HTR-8/SVneo (cell line): ENCODE results near the gene TPSAB1.

Experiments
- DNase-seq: peaks from one replicate; pipeline ENCODE4 v3.0.0; 2011; ENCODE audit warnings: low spot score, mixed read lengths; ENCODE audit not compliant: insufficient read length
- FAIRE-seq: peaks from 2 replicates; lab custom pipeline; 2011; peaks lifted over from hg19 to GRCh38; lab: Jason Lieb, UNC

Gene TPSAB1

DNA sequence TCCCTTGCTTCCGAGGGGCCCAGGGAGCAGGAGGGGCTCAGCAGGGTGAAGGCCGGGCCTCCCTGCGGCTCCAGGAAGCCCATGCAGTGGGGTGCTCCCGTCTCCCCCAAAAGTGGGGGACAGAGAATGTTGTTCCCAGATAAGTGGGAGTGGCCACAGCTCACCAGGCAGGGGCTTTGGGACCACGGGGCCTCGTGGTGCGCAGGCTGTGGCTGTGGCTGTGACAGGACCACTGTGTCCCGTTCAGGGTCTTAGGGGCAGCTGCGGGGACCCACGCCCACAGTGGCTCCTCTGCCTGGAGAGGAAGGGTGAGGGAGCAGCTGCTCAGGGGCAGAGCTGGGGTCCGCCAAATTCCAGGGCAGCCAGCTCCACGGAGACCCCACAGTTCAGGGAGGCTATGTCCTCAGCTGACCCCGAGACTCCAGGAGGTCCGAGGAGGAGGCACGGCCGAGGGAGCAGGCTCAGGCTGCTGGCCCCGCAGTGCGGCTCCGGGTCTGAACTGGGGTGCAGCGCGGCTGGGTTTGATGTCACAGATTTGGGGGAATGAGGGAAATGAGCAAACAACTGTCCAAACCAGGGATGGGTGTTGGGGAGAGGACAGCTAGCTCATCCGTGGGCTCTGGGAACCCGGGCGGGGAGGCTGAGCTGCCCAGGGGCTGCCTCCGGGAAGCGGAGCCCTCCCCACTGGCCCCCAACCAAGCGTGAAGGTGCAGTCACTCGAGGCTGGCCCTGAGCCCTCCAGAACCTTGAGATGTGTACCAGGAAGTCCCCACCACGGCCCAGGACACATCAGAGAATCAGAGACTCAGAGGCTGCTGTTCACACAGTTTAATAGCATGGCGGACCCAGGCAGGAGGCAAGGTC, 38.8 kb downstream of the TPSAB1 start:
- no peak for DNase-seq
- FAIRE-seq = no peak

- no peak for FAIRE-seq
These were observed 39.6 kb downstream of the TPSAB1 start for GRCh38 chr16:1279945-1280589.

DNA sequence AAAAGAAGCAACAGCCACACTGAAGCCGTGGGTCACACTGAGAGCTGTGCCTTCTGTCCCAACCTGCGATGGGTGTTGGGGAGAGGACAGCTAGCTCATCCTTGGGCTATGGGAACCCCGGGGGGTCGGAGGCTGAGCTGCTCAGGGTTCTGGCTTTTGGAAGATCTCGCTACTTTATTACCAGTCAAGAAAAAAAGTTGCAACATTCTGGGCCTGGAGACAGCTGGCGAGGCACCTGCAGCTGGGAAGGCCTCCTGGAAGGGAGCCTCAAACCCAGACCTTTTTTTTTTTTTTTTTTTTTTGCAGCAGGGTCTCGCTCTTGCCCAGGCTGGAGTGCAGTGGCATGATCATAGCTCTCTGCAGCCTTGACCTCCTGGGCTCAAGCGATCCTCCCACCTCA, 40.3 kb downstream of the TPSAB1 start:
- no peak for DNase-seq
- no peak for FAIRE-seq

More at GRCh38 chr16:1279945-1280589, 39.6 kb downstream of the TPSAB1 start:
- no peak for DNase-seq

DNA sequence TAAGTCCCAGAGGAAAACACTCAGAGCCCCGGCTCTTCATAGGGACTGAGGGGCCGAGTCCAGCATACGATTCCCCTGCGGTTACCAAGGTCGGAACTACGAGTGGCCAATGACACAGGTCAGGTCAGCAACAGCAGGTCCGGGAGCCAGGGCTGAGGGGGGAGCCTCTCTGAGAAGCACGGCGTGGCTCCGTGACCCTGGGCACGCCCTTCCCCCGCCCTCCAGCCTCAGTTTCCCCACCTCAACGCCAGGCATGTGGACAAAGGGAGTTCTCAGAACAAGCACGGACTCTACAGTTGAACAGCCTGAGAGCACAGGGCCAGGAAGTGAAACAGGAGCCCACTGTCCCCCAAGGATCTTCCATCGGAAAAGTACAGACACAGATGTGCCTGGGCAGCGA, 41.0 kb downstream of the TPSAB1 start:
- no peak for DNase-seq
- no peak for FAIRE-seq

- FAIRE-seq = no peak
- DNase-seq = no peak
These were observed 41.9 kb downstream of the TPSAB1 start for GRCh38 chr16:1282324-1282973.

DNA sequence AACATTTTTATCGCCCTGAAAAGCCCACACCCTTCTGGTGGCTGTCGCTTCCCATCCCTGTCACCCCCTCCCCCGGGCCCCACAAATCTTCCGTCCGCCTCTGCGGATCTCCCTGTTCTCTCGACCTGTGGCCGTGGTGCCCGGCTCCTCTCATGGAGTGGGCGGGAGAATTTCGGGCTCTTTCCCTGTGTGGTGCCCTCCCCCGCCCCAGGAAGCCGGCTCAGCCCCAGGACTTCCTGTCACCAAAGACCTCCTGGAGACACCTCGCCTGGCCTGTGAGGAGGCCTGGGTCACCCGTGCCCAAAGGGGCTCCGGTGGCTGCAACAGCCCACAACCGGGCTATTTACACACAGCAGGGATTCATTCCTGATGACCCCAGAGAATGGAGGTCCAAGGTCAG, 42.8 kb downstream of the TPSAB1 start:
- no peak for FAIRE-seq
- no peak for DNase-seq

DNA sequence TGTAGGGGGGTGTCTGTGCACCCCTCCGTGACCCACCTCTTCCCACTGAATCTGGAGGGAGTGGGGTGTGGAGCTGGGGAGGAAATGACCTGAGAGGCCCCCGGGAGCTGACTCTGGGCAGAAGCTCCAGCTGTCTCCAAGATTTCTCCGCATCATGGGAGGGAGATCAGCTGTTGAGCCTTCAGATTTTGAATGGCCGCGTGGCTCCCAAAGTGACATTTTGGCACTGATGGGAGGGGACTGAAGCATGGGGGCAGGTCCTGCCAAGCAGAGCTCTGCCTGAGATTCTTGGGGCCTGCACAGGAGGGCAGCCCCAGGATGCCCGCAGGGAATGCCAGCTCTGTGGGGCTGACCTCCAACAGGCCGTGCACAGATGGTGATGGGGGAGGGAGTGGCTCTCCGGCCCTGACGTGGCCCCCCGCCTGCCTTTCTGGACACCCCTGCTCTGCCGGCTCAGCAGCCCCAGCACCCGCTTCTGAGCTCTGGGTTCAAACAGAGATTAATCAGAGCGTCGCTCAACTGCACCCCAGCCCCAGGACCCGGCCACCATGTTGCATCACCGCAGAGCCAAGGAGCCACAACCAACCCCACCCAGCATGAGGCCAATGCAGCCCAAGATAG, 43.6 kb downstream of the TPSAB1 start:
- no peak for FAIRE-seq
- no peak for DNase-seq

DNA sequence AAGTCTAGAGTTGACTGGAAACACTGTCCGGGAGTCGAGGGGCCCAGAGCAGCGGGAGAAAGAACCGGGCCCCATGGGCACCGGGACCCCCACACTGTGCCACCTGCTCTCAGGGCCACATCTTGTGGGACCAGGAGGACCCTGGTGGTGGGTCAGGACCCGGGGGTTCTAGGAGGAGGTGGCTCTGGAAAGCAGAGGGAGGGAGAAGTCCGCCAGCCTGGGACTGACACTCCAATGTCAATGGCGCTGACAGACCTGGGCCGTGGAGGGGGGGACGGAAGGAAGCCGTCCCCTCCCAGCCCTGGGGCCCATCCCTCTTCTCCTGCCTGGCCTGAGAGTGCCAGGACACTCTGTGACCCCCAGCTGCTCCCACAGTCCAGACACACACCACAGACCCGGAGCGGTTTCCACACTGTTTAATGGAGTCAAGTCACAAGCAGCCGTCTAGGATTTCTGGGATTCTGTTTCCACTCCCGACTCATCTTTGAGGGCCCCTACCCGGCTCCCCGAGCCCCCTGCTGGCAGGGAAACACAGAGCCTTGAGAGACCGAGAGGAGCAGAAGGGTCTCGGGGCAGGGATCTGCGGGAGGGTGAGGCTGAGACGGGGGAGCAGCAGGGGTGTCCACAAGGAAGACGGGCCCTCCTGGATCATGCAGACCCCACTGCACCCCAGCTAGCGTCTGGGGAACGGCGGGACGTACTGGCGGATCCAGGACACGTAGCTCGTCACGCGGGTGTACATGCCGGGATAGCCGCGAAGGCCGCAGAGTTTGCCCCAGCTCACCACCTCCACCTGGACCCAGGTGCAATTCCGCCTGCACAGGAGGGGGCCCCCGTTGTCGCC, 45.4 kb downstream of the TPSAB1 start:
- FAIRE-seq (no peak), DNase-seq (no peak)

DNA sequence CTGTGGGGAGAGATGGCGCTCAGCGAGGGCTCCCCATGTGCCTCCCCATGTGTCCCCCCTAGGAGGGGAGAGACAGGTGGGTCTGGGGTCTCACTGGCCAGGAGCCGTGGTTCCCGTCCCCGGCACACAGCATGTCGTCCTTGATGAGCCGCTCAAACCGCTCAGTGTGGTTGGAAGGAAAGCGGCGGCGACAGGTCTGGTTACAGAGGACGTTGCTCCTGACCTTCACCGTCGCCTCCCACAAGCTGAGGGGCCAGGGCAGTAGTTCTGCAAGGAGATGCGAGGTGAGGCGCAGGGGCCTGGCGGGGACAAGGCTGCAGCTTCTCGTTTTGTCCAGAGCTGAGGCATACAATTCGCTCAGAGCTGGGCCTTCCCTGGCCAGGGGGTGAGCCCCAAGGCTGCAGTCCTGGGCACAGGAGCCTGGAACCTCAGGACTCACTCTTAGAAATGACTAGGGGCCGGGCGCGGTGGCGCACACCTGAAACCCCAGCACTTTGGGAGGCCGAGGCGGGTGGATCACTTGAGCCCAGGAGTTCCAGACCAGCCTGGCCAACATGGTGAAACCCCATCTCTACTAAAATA, 46.1 kb downstream of the TPSAB1 start:
- FAIRE-seq (no peak), DNase-seq (no peak)

DNA sequence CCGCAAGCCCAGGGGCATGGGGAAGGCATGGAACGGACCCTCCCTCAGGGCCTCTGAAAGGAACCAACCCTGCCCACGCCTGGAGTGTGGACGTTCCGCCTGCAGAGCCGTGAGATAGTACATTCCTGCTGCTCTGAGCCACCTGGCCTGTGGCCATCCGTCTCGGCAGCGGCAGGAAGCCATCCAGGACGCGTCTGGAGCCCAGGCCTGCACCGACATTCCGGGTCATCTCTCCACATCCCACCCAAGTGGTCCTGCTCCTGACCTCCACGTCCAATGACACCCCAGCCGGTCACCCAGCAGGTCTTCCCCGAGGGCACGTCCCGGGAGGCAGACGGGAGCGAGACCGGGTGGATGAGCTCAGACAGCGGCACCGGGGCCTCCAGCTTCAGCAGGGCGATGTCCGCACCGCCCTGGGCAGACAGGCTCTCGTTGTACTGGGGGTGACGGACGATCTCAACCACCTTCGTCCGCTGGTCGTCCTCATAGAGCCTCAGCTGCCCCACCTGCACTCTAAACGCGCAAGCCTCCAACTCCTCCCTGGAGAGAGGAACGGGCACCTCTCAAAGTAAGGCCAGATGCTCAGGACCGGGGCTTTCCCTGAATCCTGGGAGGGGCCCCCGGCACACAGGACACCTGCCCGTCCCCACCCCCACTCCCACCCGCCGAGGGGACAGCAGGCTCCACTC, 47.6 kb downstream of the TPSAB1 start:
- DNase-seq (no peak), FAIRE-seq (no peak)

GRCh38 chr16:1288813-1289476, 48.4 kb downstream of the TPSAB1 start:
- FAIRE-seq (no peak), DNase-seq (no peak)

GRCh38 chr16:1289477-1289866, 49.0 kb downstream of the TPSAB1 start:
- no peak for FAIRE-seq

DNA sequence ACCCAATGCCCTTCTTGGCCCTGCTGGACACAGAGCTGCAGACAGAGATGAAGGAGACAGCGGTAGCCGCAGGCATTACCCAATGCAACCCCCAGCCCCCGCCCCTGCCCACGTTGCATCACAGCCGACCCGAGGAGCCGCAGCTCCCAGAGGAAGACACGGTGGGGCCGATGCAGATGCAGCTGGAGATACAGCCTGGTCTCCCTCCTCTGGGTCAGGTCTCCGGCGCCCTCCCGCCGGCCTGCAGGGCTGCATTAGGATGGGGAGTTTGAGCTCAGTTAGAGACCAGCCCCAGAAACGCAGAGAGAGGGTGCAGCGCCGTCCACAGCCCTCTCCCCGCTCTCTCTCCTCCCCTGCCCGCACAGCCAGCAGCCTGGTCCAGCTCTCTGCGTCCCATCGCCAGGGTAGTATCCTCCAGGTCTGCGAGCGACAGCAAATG, 49.6 kb downstream of the TPSAB1 start:
- no peak for FAIRE-seq
- no peak for DNase-seq

More at GRCh38 chr16:1289477-1289866, 49.0 kb downstream of the TPSAB1 start:
- DNase-seq = no peak

DNA sequence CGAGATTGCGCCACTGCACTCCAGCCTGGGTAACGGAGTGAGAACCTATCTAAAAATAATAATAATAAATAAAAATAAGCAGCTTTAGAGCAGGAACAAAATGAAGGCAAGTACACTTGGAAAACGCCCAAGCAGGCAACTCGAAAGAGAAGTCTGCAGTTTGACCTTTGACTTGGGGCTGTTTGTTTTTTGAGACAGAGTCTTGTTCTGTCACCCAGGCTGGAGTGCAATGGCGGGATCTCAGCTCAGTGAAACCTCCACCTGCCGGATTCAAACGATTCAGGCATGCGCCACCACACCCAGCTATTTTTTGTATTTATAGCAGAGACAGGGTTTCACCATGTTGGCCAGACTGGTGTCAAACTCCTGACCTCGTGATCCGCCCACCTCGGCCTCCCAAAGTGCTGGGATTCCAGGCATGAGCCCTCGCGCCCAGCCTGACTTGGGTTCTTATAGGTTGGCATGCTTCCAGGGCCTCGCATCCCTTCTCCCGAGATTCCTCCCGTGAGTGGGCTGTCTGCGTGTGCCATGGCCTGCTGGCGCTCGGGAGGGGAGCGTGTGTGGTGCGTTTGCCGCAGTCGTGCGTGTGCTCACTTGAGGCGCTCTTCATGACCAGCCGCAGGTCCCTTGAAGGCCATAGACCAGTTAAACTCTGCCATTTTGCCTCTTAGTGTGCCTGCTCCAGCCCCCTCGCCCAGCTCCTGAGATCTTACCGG, 50.5 kb downstream of the TPSAB1 start:
- FAIRE-seq = no peak

DNA sequence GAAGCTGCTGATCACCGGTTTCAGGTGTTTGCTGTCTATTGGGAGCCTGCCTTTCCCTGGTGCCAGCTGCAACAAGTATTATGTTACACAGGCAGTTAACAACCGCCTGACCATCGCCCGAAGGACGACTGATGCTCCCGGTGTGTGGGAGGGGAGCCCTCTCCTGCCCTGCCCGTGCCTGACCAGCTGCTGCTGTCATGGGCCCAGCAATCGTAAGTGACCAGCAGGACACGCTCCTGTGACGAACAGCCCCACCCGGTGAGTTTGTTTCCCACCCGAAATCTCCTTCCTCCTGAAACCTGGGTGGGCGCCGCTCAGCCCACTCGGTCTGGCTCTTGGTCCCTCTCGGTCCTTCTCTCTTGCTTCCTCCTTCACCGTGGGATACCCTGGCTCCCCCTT, 51.1 kb downstream of the TPSAB1 start:
- FAIRE-seq = no peak

More for the DNA sequence above, 50.5 kb downstream of the TPSAB1 start:
- no peak for DNase-seq

More for the DNA sequence above, 51.1 kb downstream of the TPSAB1 start:
- DNase-seq = no peak
